ENCODE data around the gene BMPR2. TPM values are rescaled to one million over a fixed set of nuclear protein-coding genes. Genes with fewer than 3 reads are reported as not detected.

The BMPR2 gene
- total RNA-seq, result 44.8 and 68.0 TPM in 2 replicates

DNA sequence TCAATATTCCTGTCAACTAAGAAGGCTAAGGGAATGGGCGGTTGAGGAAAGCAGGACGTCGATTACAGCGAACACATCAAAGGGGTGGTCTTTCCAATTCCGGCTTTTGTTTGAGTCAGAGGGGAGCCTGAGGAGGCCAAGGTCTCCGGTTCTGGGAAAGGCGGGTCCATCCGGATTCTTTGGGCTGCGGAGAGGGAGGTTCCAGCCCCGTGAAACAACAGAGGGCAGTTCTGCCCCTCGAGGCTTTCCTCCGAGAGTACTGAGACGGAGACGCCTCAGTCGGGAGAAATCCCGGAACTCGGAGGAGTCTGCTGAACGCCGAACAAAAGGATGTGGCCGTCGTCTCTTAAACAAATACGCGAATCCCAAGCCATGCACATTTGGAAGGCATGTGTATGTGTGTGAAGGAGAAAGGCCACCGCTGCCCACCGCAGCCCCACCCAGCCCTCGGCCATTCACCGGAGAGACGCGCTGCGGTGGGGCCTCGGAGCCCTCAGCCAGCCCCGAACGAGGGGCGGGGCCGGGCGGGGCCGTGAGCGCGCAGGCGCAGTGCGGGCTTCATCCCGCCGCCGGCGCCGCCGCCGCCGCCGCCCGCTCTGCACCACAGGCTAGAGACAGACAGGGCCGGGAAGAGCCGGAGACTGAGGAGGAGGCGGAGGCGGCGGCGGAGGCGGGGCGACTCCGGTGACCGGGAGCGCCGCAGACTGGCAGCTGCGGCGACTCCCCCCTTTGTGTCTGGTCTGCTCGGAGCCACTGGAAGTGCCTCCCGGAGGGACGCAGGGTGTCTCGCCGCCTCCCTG, at the start of gene BMPR2:
TSS of gene BMPR2 (plus strand) at position 719 of the 800 bp plus-strand sequence. CDS start 1,148 bp downstream, outside the sequence.

Small RNA genes lying within 50 kb of the gene (small RNA-seq; reads per million reads assigned to genes)
- not detected for gene MTND4LP17
- not detected for gene RN7SL753P

Other genes with a start within 250 kb of the BMPR2 start
- 68.7 and 108 TPM in 2 replicates for gene SUMO1, start 137.7 kb upstream of the BMPR2 start, total RNA-seq
- gene NOP58, start 110.6 kb upstream of the BMPR2 start, total RNA-seq, result 31.3 and 37.7 TPM in 2 replicates

Measured in placental epithelial cell (primary cell).